Psoas muscle (tissue), 8 donors: ENCODE data around the gene CD300A. TPM values are rescaled to one million over a fixed set of nuclear protein-coding genes. Genes with fewer than 3 reads are reported as not detected.
A peak's percentile ranks its signal among the peaks of the same experiment; 100 is the strongest.
"Not testable (repeated sequence)": the region's sequence is repeated elsewhere in the genome, so short reads cannot be mapped to it uniquely, and the experiment has no call there.

ENCODE experiments used
- ATAC-seq, 4 donors: fragments of 200-7000 bp; cut with Tn5 transposase; one replicate each; pipeline ENCODE4 v1.9.1; 2020; ENCODE audit warnings: moderate library complexity in 3 of 4, mild to moderate bottlenecking in 2 of 4
- DNase-seq, 2 donors: peaks; one replicate each; pipeline ENCODE4 v3.0.0-alpha.2; 2020
- H3K27ac ChIP-seq: fragments of 200-600 bp; one replicate; pipeline ENCODE4 v1.8.0; 2022
- H3K27me3 ChIP-seq, 3 donors: fragments of 200-600 bp in 1 of 3; one replicate each; pipeline versions ENCODE4 v1.6.1 to v1.8.0; 2013 to 2022; ENCODE audit warnings: low read length in 2 of 3, mild to moderate bottlenecking in 2 of 3, moderate library complexity in 1 of 3; ENCODE audit not compliant: insufficient read depth in 3 of 3
- H3K36me3 ChIP-seq, 2 donors: fragments of 200-600 bp in 1 of 2; one replicate each; pipeline versions ENCODE4 v1.6.1 to v1.8.0; 2013 to 2022; ENCODE audit warnings: low read depth in 1 of 2, mild to moderate bottlenecking in 1 of 2, moderate library complexity in 1 of 2; ENCODE audit not compliant: insufficient read depth in 1 of 2
- H3K4me1 ChIP-seq: fragments of 200-600 bp; one replicate; pipeline ENCODE4 v1.8.0; 2022
- H3K4me3 ChIP-seq: fragments of 200-600 bp; one replicate; pipeline ENCODE4 v1.8.0; 2022; ENCODE audit warnings: mild to moderate bottlenecking
- H3K9me3 ChIP-seq: fragments of 200-600 bp; one replicate; pipeline ENCODE4 v1.8.0; 2022
- WGBS, 3 donors: extraction: QIAGEN DNeasy Blood & Tissue Kit; methylation state at CpG; one replicate each; pipeline versions ENCODE4 v1.1.6 to v1.1.7; 2013; 5-methylcytosine and 5-hydroxymethylcytosine counted together
- intact Hi-C, 2 donors: fragments of 100-400 bp; cut with DNase I; formaldehyde crosslinking; loops; one replicate each; pipeline versions ENCODE4 v1.11.0 to v1.14.2; 2022
- polyA plus RNA-seq, 3 donors: library from polyadenylated mRNA; stranded (reverse); fragments of 200-250 nt; gene quantifications; one replicate each; pipeline ENCODE4 v1.2.3, GENCODE V29; 2013
- total RNA-seq, 4 donors: library from RNA; stranded (reverse); fragmentation: NEBNext Ultra II Directional in 2 of 4; extraction: Animal tissue kit (Norgen Biotek cat#: 25700) in 2 of 4; gene quantifications; one replicate each; pipeline versions ENCODE4 v1.2.1 to v1.2.4, GENCODE V29; 2021 to 2023
- TF ChIP-seq, protein P1 (sequence below): fragments of 200-600 bp; IDR thresholded peaks from one replicate; pipeline ENCODE4 v1.8.0; 2022; ENCODE audit warnings: antibody characterized with exemption
- donor health status: healthy with polysubstance abuse.
- donor health status: DM: no; HTN: no; CAD: no; lungs with moderate emphysema.
- donor health status: Bipolar disorder and iron deficiency.
- donor health status: healthy.
- donor health status: DM: yes; HTN: yes; CAD: no.
- donor health status: DM: no; HTN: no; CAD: no.
- donor health status: DM: no; HTN: no; CAD: no.
- donor health status: DM: yes; HTN: yes; CAD: no.

The CD300A gene
- total and polyA plus RNA-seq, 7 donors = 0.29 to 2.4 (median 0.69) TPM

DNA sequence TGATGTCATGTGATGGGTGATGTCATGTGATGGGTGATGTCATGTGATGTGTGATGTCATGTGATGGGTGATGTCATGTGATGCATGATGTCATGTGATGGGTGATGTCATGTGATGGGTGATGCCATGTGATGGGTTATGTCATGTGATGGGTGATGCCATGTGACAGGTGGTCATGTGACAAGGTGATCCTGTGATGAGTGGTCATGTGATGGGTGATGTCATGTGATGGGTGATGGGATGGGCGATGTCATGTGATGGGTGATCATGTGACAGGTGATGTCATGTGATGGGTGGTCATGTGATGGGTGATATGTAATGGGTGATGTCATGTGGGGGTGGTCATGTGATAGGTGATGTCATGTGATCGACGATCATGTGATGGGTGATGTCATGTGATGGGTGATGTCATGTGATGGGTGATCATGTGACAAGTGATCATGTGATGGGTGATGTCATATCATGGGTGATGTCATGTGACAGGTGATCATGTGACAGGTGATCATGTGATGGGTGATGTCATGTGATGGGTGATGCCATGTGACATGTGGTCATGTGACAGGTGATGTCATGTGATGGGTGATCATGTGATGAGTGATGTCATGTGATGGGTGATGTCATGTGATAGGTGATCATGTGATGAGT, 47.7 kb downstream of the CD300A start:
- Histone ChIP-seq H3K4me1 (peaks cover 17% of the 10 kb centered on the region), H3K9me3 (no peaks in the 10 kb centered on the region), H3K27ac (no peak overlapping the region), H3K36me3 (no peaks in the 10 kb centered on the region), H3K27me3 (no peaks in the 10 kb centered on the region), H3K4me3 (no peak overlapping the region)
- DNase-seq (no peak), ATAC-seq (peak in 1 of 4 donors; percentile 20)
- WGBS, 3 donors = 24 to 96% (median 87%) methylated on average over 3 of the region's 3 CpGs
- TF ChIP-seq, protein P1, sequence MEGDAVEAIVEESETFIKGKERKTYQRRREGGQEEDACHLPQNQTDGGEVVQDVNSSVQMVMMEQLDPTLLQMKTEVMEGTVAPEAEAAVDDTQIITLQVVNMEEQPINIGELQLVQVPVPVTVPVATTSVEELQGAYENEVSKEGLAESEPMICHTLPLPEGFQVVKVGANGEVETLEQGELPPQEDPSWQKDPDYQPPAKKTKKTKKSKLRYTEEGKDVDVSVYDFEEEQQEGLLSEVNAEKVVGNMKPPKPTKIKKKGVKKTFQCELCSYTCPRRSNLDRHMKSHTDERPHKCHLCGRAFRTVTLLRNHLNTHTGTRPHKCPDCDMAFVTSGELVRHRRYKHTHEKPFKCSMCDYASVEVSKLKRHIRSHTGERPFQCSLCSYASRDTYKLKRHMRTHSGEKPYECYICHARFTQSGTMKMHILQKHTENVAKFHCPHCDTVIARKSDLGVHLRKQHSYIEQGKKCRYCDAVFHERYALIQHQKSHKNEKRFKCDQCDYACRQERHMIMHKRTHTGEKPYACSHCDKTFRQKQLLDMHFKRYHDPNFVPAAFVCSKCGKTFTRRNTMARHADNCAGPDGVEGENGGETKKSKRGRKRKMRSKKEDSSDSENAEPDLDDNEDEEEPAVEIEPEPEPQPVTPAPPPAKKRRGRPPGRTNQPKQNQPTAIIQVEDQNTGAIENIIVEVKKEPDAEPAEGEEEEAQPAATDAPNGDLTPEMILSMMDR = no peak
- intact Hi-C loops = no loop called here

DNA sequence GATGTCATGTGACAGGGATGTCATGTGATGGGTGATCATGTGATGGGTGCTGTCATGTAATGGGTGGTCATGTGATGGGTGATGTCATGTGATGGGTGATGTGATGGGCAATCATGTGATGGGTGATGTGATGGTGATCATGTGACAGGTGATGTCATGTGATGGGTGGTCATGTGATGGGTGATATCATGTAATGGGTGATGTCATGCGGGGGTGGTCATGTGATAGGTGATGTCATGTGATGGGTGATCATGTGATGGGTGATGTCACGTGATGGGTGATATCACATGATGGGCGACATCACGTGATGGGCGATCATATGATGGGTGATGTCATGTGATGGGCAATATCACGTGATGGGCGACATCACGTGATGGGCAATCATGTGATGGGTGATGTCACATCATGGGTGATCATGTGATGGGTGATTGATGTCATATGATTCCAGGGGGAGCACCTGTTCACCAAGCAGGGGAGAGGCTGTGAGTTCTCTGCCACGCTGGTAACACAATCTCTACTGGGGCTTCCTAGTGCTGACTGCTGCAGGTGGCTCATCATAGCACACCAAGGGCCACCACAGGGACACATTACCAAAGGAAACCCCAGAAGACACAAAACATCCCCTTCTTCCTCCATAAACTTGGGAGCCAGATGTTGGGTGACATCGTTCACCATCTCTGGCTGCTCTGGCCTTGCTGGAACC, 48.3 kb downstream of the CD300A start:
- no peak overlapping the region for H3K4me3 ChIP-seq
- TF ChIP-seq, protein P1 = no peak
- H3K4me1 ChIP-seq = peaks cover 17% of the 10 kb centered on the region
- ATAC-seq (peak in 1 of 4 donors; percentile 9), DNase-seq (no peak)
- intact Hi-C loops = no loop called here
- H3K36me3 ChIP-seq = no peaks in the 10 kb centered on the region
- H3K27ac ChIP-seq = no peak overlapping the region
- no peaks in the 10 kb centered on the region for H3K27me3 ChIP-seq
- no peaks in the 10 kb centered on the region for H3K9me3 ChIP-seq
- 90 to 93% (median 92%) methylated on average over 10 of the region's 10 CpGs for WGBS, 3 donors

DNA sequence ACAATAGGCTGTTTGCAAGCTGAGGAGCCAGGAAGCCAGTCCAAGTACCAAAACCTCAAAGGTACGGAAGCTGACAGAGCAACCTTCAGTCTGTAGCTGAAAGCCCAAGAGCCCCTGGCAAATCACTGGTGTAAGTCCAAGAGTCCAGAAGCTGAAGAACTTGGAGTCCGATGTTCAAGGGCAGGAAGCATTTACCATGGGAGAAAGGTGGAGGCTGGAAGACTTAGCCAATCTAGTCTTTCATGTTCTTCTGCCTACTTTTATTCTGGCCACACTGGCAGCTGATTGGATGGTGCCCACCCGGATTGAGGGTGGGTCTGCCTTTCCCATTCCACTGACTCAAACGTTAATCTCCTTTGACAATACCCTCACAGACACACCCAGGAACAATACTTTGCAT, 49.5 kb downstream of the CD300A start:
- 69 to 75% (median 73%) methylated on average over 4 of the region's 4 CpGs for WGBS, 3 donors
- peaks cover 17% of the 10 kb centered on the region for H3K4me1 ChIP-seq
- H3K36me3 ChIP-seq = no peaks in the 10 kb centered on the region
- no peak for ATAC-seq
- TF ChIP-seq, protein P1 = no peak
- no peaks in the 10 kb centered on the region for H3K9me3 ChIP-seq
- H3K27ac ChIP-seq = no peak overlapping the region
- intact Hi-C loops = no loop called here
- no peaks in the 10 kb centered on the region for H3K27me3 ChIP-seq
- DNase-seq = no peak
- H3K4me3 ChIP-seq = no peak overlapping the region

DNA sequence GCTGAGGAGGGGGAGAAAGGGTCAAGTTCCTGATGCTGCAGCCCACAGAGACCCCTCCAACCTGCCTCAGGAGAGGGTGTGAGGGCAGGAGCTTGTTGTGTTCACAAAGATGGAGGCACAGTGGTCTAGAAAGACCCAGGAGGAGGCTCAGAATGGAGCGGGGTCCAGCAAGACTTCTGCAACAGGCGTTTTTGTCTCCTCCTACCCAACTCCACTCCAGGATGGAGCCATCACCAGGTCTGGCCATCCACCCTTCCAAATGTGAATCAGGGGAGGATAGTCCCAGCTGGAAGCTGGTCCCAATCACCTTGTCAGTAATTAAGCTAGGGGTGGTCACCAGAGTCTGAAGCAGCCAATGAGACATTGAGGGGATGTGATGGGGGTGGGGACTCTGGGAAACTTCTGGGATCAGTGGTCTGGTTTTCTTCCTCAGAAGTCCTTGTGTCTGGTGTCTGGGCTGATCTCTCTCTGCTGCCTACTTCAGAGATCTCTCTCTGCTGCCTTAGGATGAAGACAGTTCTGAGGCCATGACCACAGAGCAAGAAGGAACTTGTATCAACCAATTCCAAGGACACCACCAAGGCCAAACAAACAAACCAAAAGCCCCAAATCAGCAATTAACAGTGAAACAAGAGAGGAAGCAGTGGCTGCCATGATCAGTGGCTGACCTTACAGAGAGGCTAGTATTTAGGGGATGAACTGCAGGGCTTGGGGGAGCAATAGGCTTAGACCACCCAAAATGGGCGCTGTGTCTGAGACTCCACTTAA, 50.3 kb downstream of the CD300A start:
- ATAC-seq = no peak
- no peak overlapping the region for H3K27ac ChIP-seq
- no peak for DNase-seq
- no peak overlapping the region for H3K4me3 ChIP-seq
- peaks cover 12% of the 10 kb centered on the region for H3K4me1 ChIP-seq
- TF ChIP-seq, protein P1 = no peak
- H3K36me3 ChIP-seq = no peaks in the 10 kb centered on the region
- no peaks in the 10 kb centered on the region for H3K9me3 ChIP-seq
- WGBS, 3 donors = 90 to 98% (median 90%) methylated on average over 3 of the region's 3 CpGs
- peaks cover 0 to 2% (median 0%) of the 10 kb centered on the region in 3 donors for H3K27me3 ChIP-seq
- intact Hi-C loops = no loop called here

DNA sequence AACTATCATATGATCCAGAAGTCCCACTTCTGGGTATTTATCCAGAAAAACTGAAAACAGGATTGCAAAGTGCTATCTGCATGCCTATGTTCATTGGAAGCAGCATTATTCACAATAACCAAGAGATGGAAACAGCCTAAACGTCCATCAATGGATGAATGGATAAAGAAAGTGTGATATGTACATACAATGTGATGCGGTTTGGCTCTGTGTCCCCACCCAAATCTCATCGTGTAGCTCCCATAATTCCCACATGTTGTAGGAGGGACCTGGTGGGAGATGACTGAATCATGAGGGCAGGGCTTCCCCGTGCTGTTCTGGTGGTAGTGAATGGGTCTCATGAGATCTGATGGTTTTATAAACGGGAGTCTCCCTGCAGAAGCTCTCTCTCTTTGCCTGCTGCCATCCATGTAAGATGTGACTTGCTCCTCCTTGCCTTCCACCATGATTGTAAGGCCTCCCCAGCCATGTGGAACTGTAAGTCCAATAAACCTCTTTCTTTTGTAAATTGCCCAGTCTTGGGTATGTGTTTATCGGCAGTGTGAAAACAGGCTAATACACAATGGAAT, 52.1 kb downstream of the CD300A start:
- H3K4me1 ChIP-seq, intact Hi-C loops, H3K4me3 ChIP-seq, H3K27me3 ChIP-seq, H3K9me3 ChIP-seq, H3K27ac ChIP-seq, DNase-seq, H3K36me3 ChIP-seq, ATAC-seq: not testable (repeated sequence)
- WGBS, 3 donors = 67 to 75% (median 74%) methylated on average over 6 of the region's 6 CpGs
